Measurements from ENCODE around the gene BCAT1. TPM values are rescaled to one million over a fixed set of nuclear protein-coding genes. Genes with fewer than 3 reads are reported as not detected.

BCAT1 gene
- total and polyA plus RNA-seq, 2 experiments from 2014 or later = 53.6 to 181 TPM

GRCh38 chr12:24979976-24980730 is 31.3 kb upstream of the BCAT1 start:
- ATAC-seq (no peak), DNase-seq (ENCODE audit: low spot score) (no peak)
- Mint-ChIP-seq H3K27ac (no peak overlapping the region), H3K36me3 (ENCODE audit: low read depth) (peaks cover 6% of the 10 kb centered on the region; the same call in 1 of the 3 replicates), H3K4me1 (no peaks in the 10 kb centered on the region), H3K9me3 (peaks cover 16% of the 10 kb centered on the region), H3K4me3 (no peak overlapping the region), H3K27me3 (ENCODE audit: insufficient read depth, low read depth, poor library complexity) (no peaks in the 10 kb centered on the region)
- H3F3A ChIP-seq (replicated peaks; ENCODE audit: low read depth) = no peaks in the 10 kb centered on the region
- H3K4me3 ChIP-seq = no peak overlapping the region
- no peak for TF ChIP-seq STAT1 (IDR thresholded peaks at IDR 0.05; ENCODE audit: unreplicated experiment)
- TF ChIP-seq POLR2AphosphoS5 (IDR thresholded peaks at IDR 0.05; ENCODE audit: low read depth) = no peak
- TF ChIP-seq, protein P1, sequence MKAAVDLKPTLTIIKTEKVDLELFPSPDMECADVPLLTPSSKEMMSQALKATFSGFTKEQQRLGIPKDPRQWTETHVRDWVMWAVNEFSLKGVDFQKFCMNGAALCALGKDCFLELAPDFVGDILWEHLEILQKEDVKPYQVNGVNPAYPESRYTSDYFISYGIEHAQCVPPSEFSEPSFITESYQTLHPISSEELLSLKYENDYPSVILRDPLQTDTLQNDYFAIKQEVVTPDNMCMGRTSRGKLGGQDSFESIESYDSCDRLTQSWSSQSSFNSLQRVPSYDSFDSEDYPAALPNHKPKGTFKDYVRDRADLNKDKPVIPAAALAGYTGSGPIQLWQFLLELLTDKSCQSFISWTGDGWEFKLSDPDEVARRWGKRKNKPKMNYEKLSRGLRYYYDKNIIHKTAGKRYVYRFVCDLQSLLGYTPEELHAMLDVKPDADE (IDR thresholded peaks at IDR 0.05) = no peak
- no peak for TF ChIP-seq ZNF114 (CRISPR knock-in tag; IDR thresholded peaks at IDR 0.05)
- TF ChIP-seq ZNF331 (CRISPR knock-in tag; IDR thresholded peaks at IDR 0.05; ENCODE audit: low read depth) = no peak
- TF ChIP-seq NANOG (IDR thresholded peaks at IDR 0.05; ENCODE audit: borderline replicate concordance) = no peak
- no peak for TF ChIP-seq CREB1 (CRISPR knock-in tag; IDR thresholded peaks at IDR 0.05; ENCODE audit: low read depth)
- no peak for TF ChIP-seq EZH2phosphoT487 (IDR thresholded peaks at IDR 0.05; ENCODE audit: unreplicated experiment)
- TF ChIP-seq REST (IDR thresholded peaks at IDR 0.05; ENCODE audit: unreplicated experiment) = no peak
- TF ChIP-seq, protein P2, sequence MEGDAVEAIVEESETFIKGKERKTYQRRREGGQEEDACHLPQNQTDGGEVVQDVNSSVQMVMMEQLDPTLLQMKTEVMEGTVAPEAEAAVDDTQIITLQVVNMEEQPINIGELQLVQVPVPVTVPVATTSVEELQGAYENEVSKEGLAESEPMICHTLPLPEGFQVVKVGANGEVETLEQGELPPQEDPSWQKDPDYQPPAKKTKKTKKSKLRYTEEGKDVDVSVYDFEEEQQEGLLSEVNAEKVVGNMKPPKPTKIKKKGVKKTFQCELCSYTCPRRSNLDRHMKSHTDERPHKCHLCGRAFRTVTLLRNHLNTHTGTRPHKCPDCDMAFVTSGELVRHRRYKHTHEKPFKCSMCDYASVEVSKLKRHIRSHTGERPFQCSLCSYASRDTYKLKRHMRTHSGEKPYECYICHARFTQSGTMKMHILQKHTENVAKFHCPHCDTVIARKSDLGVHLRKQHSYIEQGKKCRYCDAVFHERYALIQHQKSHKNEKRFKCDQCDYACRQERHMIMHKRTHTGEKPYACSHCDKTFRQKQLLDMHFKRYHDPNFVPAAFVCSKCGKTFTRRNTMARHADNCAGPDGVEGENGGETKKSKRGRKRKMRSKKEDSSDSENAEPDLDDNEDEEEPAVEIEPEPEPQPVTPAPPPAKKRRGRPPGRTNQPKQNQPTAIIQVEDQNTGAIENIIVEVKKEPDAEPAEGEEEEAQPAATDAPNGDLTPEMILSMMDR (conservative IDR thresholded peaks at IDR 0.05; ENCODE audit: low read depth in 2 of 2) = no peak
- TF ChIP-seq ZNF462 (CRISPR knock-in tag; IDR thresholded peaks at IDR 0.05) = no peak
- TF ChIP-seq EZH2 (IDR thresholded peaks at IDR 0.05; ENCODE audit: low read depth, unreplicated experiment) = no peak
- TF ChIP-seq JUNB (IDR thresholded peaks at IDR 0.05; ENCODE audit: unreplicated experiment) = no peak
- H2AFZ ChIP-seq = no peak overlapping the region
- H3K4me1 ChIP-seq (ENCODE audit: insufficient read depth) = no peaks in the 10 kb centered on the region
- H3K27me3 ChIP-seq (ENCODE audit: insufficient read depth) = no peaks in the 10 kb centered on the region
- H3K79me2 ChIP-seq (replicated peaks; ENCODE audit: insufficient read depth) = no peaks in the 10 kb centered on the region
- no peak overlapping the region for H3K27ac ChIP-seq (ENCODE audit: low read depth)
- no peaks in the 10 kb centered on the region for H4K20me1 ChIP-seq (replicated peaks; ENCODE audit: insufficient read depth)
- H3K4me2 ChIP-seq = no peak overlapping the region
- H3K36me3 ChIP-seq (ENCODE audit: insufficient read depth) = no peaks in the 10 kb centered on the region
- peaks cover 6% of the 10 kb centered on the region; the same call in 1 of the 2 replicates for H3K9me2 ChIP-seq (ENCODE audit: insufficient read depth)
